HepG2 (cell line): ENCODE measurements around the gene ATP1A2. TPM values are rescaled to one million over a fixed set of nuclear protein-coding genes. Genes with fewer than 3 reads are reported as not detected.

Experiments used
- ARNT ChIP-seq: fragments of 450-650 bp; IDR thresholded peaks from 2 replicates; pipeline ENCODE4 v1.6.1; 2017
- CBX5 ChIP-seq: sonication (generic); formaldehyde crosslinking; IDR thresholded peaks from 2 replicates; pipeline ENCODE4 v1.4.0; 2020; ENCODE audit warnings: missing genetic modification reagents, borderline replicate concordance
- GFI1 ChIP-seq: sonication (generic); formaldehyde crosslinking; IDR thresholded peaks from 2 replicates; pipeline ENCODE4 v1.5.0; 2020; ENCODE audit warnings: missing genetic modification reagents, mild to moderate bottlenecking, borderline replicate concordance
- HNRNPK ChIP-seq: fragments of 200-400 bp; formaldehyde crosslinking; IDR thresholded peaks from 2 replicates; pipeline ENCODE4 v1.6.1; 2018; ENCODE audit warnings: low read length, low read depth, moderate library complexity, mild to moderate bottlenecking; ENCODE audit not compliant: poor library complexity, severe bottlenecking
- ISX ChIP-seq: sonication (generic); formaldehyde crosslinking; conservative IDR thresholded peaks from 2 replicates; pipeline ENCODE4 v1.5.0; 2020; ENCODE audit warnings: missing genetic modification reagents
- KDM4B ChIP-seq: sonication (generic); formaldehyde crosslinking; IDR thresholded peaks from 2 replicates; pipeline ENCODE4 v1.4.0; 2020; ENCODE audit warnings: missing genetic modification reagents
- KLF16 ChIP-seq, 2 experiments: sonication (generic) in 1 of 2; formaldehyde crosslinking in 1 of 2; IDR thresholded peaks; 2 replicates each; pipeline versions ENCODE4 v1.6.1 to v1.8.0; 2016 to 2023; ENCODE audit warnings: missing genetic modification reagents in 2 of 2, missing compliant biosample characterization in 1 of 2
- MED1 ChIP-seq: sonication (generic); formaldehyde crosslinking; IDR thresholded peaks from 2 replicates; pipeline ENCODE4 v1.4.0; 2020; ENCODE audit warnings: missing genetic modification reagents
- RNF2 ChIP-seq: fragments of 450-650 bp; conservative IDR thresholded peaks from 2 replicates; pipeline ENCODE4 v1.6.1; 2016; ENCODE audit warnings: low read depth
- SMAD1 ChIP-seq: sonication (generic); formaldehyde crosslinking; IDR thresholded peaks from 2 replicates; pipeline ENCODE4 v1.4.0; 2020; ENCODE audit warnings: missing genetic modification reagents, low read depth, mild to moderate bottlenecking, borderline replicate concordance
- TBX3 ChIP-seq: fragments of 450-650 bp; IDR thresholded peaks from 2 replicates; pipeline ENCODE4 v1.6.1; 2017; ENCODE audit warnings: antibody characterized with exemption, mild to moderate bottlenecking, inconsistent platforms, borderline replicate concordance
- YEATS4 ChIP-seq: sonication (generic); formaldehyde crosslinking; IDR thresholded peaks from 2 replicates; pipeline ENCODE4 v1.4.0; 2020; ENCODE audit warnings: missing genetic modification reagents, borderline replicate concordance
- ZNF136 ChIP-seq: sonication (generic); formaldehyde crosslinking; IDR thresholded peaks from 2 replicates; pipeline ENCODE4 v1.8.1; 2022; ENCODE audit warnings: low read depth, mild to moderate bottlenecking, moderate library complexity, missing genetic modification reagents
- ZNF205 ChIP-seq: IDR thresholded peaks from 2 replicates; pipeline ENCODE4 v1.6.1; 2018; ENCODE audit warnings: missing biosample characterization, missing genetic modification reagents
- ZNF530 ChIP-seq: sonication (generic); formaldehyde crosslinking; IDR thresholded peaks from 2 replicates; pipeline ENCODE4 v1.5.0; 2020; ENCODE audit warnings: low read depth, mild to moderate bottlenecking, missing genetic modification reagents
- ZNF614 ChIP-seq: IDR thresholded peaks from 2 replicates; pipeline ENCODE4 v1.6.1; 2018; ENCODE audit warnings: missing biosample characterization, missing genetic modification reagents, inconsistent platforms, borderline replicate concordance
- ZNF709 ChIP-seq: sonication (generic); formaldehyde crosslinking; IDR thresholded peaks from 2 replicates; pipeline ENCODE4 v1.5.0; 2020; ENCODE audit warnings: mild to moderate bottlenecking, missing genetic modification reagents
- ZNF768 ChIP-seq: sonication (generic); formaldehyde crosslinking; IDR thresholded peaks from 2 replicates; pipeline ENCODE4 v1.4.0; 2020; ENCODE audit warnings: missing genetic modification reagents
- ZNF781 ChIP-seq: sonication (generic); formaldehyde crosslinking; IDR thresholded peaks from 2 replicates; pipeline ENCODE4 v1.5.1; 2020; ENCODE audit warnings: borderline replicate concordance, mild to moderate bottlenecking, missing genetic modification reagents; ENCODE audit errors: not compliant biosample characterization
- polyA plus RNA-seq, 8 experiments: library from polyadenylated mRNA; depleted of rRNA in 3 of 8; stranded (reverse) in 7 of 8; unstranded in 1 of 8; fragments of >200 nt; fragmentation: Illumina TruSeq in 4 of 8; extraction: Trizol in 4 of 8; gene quantifications; 2 replicates each; pipeline versions ENCODE4 v1.2.1 to v1.2.3, GENCODE V29; 2011 to 2016; ENCODE audit warnings: low read depth in 4 of 8, missing spikeins in 1 of 8, mixed read lengths in 1 of 8; ENCODE audit not compliant: insufficient read depth in 1 of 8
- total RNA-seq, 5 experiments: library from RNA; depleted of rRNA; stranded (reverse); fragments of >200 nt; fragmentation: Illumina TruSeq; extraction: Trizol; gene quantifications; 2 replicates each; pipeline ENCODE4 v1.2.3, GENCODE V29; 2016; ENCODE audit warnings: low read depth in 1 of 5
- TF ChIP-seq, protein P1 (sequence below): sonication (generic); formaldehyde crosslinking; IDR thresholded peaks from 2 replicates; pipeline ENCODE4 v1.4.0; 2020; ENCODE audit warnings: missing genetic modification reagents, low read depth, mild to moderate bottlenecking, borderline replicate concordance
- TF ChIP-seq, protein P2 (sequence below): sonication (generic); formaldehyde crosslinking; IDR thresholded peaks from 2 replicates; pipeline ENCODE4 v1.4.0; 2020; ENCODE audit warnings: missing genetic modification reagents
- TF ChIP-seq, protein P3 (sequence below): sonication (generic); formaldehyde crosslinking; IDR thresholded peaks from 2 replicates; pipeline ENCODE4 v1.5.0; 2020; ENCODE audit warnings: mild to moderate bottlenecking, missing genetic modification reagents, moderate library complexity
- TF ChIP-seq, protein P4 (sequence below): sonication (generic); formaldehyde crosslinking; conservative IDR thresholded peaks from 2 replicates; pipeline ENCODE4 v1.8.0; 2022; ENCODE audit warnings: missing genetic modification reagents
- TF ChIP-seq, protein P5 (sequence below): sonication (generic); formaldehyde crosslinking; IDR thresholded peaks from 2 replicates; pipeline ENCODE4 v1.4.0; 2020; ENCODE audit warnings: low read depth, mild to moderate bottlenecking, missing genetic modification reagents

Gene ATP1A2
- total and polyA plus RNA-seq, 2 of the 13 experiments (the other 11 are each of a cell fraction or from before 2014, with no cell fraction given) = 0.16 TPM; not detected in 1

DNA sequence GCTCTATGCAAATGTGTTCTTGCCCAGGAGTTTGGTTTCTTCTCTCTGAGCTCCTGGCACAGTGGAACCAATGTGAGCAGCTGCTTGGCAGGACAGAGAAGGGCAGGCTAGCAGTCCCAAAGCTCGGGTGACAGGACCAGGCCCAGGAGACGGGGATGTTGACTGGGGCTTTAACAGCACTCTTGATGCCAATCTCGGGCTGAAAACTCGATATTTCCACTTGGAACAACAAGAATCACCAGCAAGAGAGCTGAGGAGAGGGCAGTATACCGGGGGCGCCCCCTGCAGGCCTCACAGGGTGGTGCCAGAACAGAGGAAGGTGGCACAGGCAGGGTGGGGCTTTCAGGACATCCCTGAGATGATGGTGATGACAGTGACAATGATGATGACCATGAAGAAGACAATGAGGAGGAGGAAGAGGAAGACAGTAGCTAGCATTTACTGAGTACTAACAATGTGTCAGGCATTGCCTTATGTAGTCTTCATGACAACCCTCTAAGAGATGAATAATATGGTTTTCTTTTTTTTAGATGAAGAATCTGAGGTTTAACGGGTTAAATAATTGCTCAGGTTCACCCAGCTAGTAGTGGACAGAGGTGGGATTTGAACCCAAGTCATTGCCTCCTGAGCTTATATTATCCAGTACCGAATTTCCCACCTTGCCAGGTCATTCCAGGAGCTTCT lies 36.9 kb upstream of the ATP1A2 start (continued):
- TF ChIP-seq GFI1 (CRISPR knock-in tag) (no peak), KDM4B (no peak), ZNF136 (CRISPR knock-in tag) (no peak), HNRNPK (no peak), CBX5 (CRISPR knock-in tag) (no peak), ZNF205 (CRISPR knock-in tag) (no peak), SMAD1 (CRISPR knock-in tag) (no peak), ZNF709 (CRISPR knock-in tag) (no peak), MED1 (no peak), ZNF781 (CRISPR knock-in tag) (no peak), TBX3 (no peak), ZNF614 (CRISPR knock-in tag) (no peak), ZNF768 (no peak), YEATS4 (CRISPR knock-in tag) (no peak), ARNT (no peak), KLF16 (CRISPR knock-in tag; IDR thresholded peaks at IDR 0.05) (no peak), ISX (no peak), RNF2 (no peak), ZNF530 (no peak)
- TF ChIP-seq, protein P1, sequence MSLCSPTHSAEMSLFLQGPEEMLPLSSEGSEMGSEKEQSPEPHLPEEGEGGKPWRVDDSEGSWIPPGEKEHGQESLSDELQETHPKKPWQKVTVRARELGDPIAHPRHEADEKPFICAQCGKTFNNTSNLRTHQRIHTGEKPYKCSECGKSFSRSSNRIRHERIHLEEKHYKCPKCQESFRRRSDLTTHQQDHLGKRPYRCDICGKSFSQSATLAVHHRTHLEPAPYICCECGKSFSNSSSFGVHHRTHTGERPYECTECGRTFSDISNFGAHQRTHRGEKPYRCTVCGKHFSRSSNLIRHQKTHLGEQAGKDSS = no peak
- TF ChIP-seq, protein P2, sequence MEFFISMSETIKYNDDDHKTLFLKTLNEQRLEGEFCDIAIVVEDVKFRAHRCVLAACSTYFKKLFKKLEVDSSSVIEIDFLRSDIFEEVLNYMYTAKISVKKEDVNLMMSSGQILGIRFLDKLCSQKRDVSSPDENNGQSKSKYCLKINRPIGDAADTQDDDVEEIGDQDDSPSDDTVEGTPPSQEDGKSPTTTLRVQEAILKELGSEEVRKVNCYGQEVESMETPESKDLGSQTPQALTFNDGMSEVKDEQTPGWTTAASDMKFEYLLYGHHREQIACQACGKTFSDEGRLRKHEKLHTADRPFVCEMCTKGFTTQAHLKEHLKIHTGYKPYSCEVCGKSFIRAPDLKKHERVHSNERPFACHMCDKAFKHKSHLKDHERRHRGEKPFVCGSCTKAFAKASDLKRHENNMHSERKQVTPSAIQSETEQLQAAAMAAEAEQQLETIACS (CRISPR knock-in tag) = no peak
- TF ChIP-seq, protein P3, sequence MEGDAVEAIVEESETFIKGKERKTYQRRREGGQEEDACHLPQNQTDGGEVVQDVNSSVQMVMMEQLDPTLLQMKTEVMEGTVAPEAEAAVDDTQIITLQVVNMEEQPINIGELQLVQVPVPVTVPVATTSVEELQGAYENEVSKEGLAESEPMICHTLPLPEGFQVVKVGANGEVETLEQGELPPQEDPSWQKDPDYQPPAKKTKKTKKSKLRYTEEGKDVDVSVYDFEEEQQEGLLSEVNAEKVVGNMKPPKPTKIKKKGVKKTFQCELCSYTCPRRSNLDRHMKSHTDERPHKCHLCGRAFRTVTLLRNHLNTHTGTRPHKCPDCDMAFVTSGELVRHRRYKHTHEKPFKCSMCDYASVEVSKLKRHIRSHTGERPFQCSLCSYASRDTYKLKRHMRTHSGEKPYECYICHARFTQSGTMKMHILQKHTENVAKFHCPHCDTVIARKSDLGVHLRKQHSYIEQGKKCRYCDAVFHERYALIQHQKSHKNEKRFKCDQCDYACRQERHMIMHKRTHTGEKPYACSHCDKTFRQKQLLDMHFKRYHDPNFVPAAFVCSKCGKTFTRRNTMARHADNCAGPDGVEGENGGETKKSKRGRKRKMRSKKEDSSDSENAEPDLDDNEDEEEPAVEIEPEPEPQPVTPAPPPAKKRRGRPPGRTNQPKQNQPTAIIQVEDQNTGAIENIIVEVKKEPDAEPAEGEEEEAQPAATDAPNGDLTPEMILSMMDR (CRISPR knock-in tag) = peak; percentile 90
- TF ChIP-seq, protein P4, sequence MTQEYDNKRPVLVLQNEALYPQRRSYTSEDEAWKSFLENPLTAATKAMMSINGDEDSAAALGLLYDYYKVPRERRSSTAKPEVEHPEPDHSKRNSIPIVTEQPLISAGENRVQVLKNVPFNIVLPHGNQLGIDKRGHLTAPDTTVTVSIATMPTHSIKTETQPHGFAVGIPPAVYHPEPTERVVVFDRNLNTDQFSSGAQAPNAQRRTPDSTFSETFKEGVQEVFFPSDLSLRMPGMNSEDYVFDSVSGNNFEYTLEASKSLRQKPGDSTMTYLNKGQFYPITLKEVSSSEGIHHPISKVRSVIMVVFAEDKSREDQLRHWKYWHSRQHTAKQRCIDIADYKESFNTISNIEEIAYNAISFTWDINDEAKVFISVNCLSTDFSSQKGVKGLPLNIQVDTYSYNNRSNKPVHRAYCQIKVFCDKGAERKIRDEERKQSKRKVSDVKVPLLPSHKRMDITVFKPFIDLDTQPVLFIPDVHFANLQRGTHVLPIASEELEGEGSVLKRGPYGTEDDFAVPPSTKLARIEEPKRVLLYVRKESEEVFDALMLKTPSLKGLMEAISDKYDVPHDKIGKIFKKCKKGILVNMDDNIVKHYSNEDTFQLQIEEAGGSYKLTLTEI (CRISPR knock-in tag) = no peak
- TF ChIP-seq, protein P5, sequence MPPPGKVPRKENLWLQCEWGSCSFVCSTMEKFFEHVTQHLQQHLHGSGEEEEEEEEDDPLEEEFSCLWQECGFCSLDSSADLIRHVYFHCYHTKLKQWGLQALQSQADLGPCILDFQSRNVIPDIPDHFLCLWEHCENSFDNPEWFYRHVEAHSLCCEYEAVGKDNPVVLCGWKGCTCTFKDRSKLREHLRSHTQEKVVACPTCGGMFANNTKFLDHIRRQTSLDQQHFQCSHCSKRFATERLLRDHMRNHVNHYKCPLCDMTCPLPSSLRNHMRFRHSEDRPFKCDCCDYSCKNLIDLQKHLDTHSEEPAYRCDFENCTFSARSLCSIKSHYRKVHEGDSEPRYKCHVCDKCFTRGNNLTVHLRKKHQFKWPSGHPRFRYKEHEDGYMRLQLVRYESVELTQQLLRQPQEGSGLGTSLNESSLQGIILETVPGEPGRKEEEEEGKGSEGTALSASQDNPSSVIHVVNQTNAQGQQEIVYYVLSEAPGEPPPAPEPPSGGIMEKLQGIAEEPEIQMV (CRISPR knock-in tag) = no peak
